Measurements from ENCODE around the gene CDHR1.

CDHR1 gene

DNA sequence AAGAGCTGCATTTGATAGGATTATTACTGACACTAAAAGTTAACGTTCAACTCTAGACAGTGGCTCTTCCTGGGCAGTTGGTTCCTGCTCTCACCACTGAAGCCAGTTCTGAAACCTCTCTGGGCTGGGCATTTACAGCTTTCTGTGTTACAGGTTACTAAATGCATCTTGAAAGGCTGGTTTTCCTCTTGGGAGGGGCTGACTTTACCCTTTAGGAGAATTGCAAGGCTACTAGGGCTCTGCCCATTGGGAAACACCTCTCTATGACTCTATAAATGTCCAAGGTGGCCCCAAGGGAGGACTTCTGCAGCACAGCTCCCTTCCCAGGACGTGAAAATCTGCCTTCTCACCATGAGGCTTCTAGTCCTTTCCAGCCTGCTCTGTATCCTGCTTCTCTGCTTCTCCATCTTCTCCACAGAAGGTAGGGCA lies 20.8 kb upstream of the CDHR1 start, which contains the start of gene GPR15LG:
Gene GPR15LG (plus strand): TSS at position 301 of the 429 bp plus-strand sequence. CDS start 51 bp downstream, at position 352.
- TF ChIP-seq, protein P1, sequence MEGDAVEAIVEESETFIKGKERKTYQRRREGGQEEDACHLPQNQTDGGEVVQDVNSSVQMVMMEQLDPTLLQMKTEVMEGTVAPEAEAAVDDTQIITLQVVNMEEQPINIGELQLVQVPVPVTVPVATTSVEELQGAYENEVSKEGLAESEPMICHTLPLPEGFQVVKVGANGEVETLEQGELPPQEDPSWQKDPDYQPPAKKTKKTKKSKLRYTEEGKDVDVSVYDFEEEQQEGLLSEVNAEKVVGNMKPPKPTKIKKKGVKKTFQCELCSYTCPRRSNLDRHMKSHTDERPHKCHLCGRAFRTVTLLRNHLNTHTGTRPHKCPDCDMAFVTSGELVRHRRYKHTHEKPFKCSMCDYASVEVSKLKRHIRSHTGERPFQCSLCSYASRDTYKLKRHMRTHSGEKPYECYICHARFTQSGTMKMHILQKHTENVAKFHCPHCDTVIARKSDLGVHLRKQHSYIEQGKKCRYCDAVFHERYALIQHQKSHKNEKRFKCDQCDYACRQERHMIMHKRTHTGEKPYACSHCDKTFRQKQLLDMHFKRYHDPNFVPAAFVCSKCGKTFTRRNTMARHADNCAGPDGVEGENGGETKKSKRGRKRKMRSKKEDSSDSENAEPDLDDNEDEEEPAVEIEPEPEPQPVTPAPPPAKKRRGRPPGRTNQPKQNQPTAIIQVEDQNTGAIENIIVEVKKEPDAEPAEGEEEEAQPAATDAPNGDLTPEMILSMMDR (conservative IDR thresholded peaks at IDR 0.05; ENCODE audit: control insufficient read depth, insufficient read depth, low read depth, low read length), result no peak
- DNase-seq (ENCODE audit: low read depth), result no peak

GRCh38 chr10:84175436-84175835 lies 18.9 kb upstream of the CDHR1 start:
- TF ChIP-seq, protein P1 (conservative IDR thresholded peaks at IDR 0.05; ENCODE audit: control insufficient read depth, insufficient read depth, low read depth, low read length), result no peak
- DNase-seq (ENCODE audit: low read depth), result no peak

More for the DNA sequence above, 20.8 kb upstream of the CDHR1 start, which contains the start of gene GPR15LG:
- no peak within 1 kb of the TSS for H3K4me3 ChIP-seq (ENCODE audit: control insufficient read depth, low read depth, low read length)

GRCh38 chr10:84176351-84176750 lies 18.0 kb upstream of the CDHR1 start:
- DNase-seq (ENCODE audit: low read depth), result no peak
- no peak overlapping the region for H3K4me3 ChIP-seq (ENCODE audit: control insufficient read depth, low read depth, low read length)
- TF ChIP-seq, protein P1 (conservative IDR thresholded peaks at IDR 0.05; ENCODE audit: control insufficient read depth, insufficient read depth, low read depth, low read length), result no peak

More at GRCh38 chr10:84175436-84175835, 18.9 kb upstream of the CDHR1 start:
- no peak overlapping the region for H3K4me3 ChIP-seq (ENCODE audit: control insufficient read depth, low read depth, low read length)

DNA sequence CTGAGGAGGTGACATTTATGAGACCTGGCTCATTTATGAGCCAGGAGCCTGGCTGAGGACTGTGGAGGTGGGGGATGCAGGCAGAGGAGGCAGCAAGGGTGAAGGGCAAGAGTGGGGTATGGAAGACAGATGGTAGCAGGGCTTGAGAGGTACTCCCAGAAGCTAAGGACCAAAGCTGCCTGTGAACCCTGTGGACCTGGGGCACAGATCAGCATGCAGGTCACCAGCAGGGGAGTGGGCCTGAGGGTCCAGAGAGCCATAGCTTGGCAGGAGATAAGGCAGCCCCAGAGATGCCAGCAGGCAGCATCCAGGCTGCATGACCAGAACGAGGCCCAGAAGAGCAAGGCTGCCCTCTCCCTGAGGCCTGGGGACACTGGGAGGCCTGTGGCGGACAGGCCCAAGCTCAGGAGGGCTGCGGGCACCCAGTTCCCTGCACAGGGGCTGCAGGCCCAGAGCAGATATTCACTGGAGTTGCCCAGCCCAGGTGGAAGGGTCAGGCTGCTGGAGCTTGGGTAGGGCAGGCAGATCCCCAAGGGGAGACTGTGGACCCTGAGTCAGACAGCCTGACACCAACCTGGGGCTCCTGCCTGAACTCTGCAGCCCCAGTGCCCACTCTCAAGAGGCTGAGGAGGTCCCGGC lies 17.4 kb upstream of the CDHR1 start:
- H3K4me3 ChIP-seq (ENCODE audit: control insufficient read depth, low read depth, low read length), result no peak overlapping the region
- DNase-seq (ENCODE audit: low read depth), result no peak
- TF ChIP-seq, protein P1 (conservative IDR thresholded peaks at IDR 0.05; ENCODE audit: control insufficient read depth, insufficient read depth, low read depth, low read length), result no peak

DNA sequence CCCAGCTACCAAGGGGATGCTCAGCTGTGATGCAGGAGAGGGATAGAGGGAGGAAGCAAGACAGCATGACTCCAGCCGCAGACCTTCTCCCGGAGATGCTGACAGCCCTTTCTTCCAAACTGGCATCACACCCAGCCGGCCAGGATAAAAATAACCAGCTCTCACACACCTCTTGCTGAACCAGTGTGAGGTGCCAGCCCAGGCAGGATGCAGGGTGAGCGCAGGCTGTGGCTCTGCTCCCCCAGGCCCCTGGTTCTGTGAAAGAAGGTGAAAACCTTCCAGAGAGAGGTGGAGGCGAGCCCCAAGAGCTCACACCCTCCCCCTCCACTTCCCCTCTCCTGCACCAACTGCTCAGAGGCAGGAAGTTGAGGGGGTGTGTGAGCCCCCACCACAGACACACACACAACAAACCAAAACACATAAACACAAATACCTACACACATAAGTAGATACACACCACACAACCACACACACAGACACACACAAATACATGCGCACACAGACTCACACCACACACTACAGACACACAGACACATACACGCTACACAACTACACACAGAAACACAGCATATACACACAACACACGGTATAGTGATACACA lies 16.7 kb upstream of the CDHR1 start:
- TF ChIP-seq, protein P1 (conservative IDR thresholded peaks at IDR 0.05; ENCODE audit: control insufficient read depth, insufficient read depth, low read depth, low read length), result no peak
- no peak for DNase-seq (ENCODE audit: low read depth)
- H3K4me3 ChIP-seq (ENCODE audit: control insufficient read depth, low read depth, low read length), result no peak overlapping the region

DNA sequence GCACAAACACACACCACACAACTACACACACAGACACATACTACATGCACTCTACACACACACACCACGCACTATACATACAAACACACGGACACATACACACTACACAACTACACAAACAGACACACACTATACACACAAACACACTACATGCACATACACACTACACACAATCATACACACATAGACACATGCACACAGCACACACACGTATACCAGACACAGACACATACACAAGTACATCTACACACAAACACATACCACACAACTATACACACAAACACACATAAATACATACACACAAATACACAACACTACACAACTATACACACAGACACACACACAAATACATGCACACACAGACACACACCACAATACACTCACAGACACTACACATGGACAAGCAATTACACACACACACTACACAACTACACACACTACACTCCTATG lies 16.2 kb upstream of the CDHR1 start:
- no peak for DNase-seq (ENCODE audit: low read depth)
- TF ChIP-seq, protein P1 (conservative IDR thresholded peaks at IDR 0.05; ENCODE audit: control insufficient read depth, insufficient read depth, low read depth, low read length), result no peak

More for the DNA sequence above, 16.2 kb upstream of the CDHR1 start:
- H3K4me3 ChIP-seq (ENCODE audit: control insufficient read depth, low read depth, low read length), result no peak overlapping the region
